ENCODE data around the gene TANC1. TPM values are rescaled to one million over a fixed set of nuclear protein-coding genes. Genes with fewer than 3 reads are reported as not detected.

Gene TANC1
- total RNA-seq, 1 experiment from 2014 or later, result 2.5 TPM

GRCh38 chr2:159179096-159179495 lies 210.7 kb downstream of the TANC1 start:
- Histone ChIP-seq H3K9ac (ENCODE audit: extremely low read depth, insufficient read length, low read length) (no peak overlapping the region), H4K8ac (replicated peaks; ENCODE audit: insufficient read length, low read depth, low read length) (no peak overlapping the region), H3K79me1 (ENCODE audit: insufficient read depth, low read depth, low read length, poor library complexity, severe bottlenecking) (no peaks in the 10 kb centered on the region), H3K56ac (ENCODE audit: insufficient read length, low read depth, low read length) (no peak overlapping the region), H3T11ph (ENCODE audit: low read length) (no peak overlapping the region), H3K18ac (ENCODE audit: insufficient read length, low read depth, low read length) (no peak overlapping the region), H3K4ac (ENCODE audit: low read depth, low read length) (no peak overlapping the region), H3K9me3 (ENCODE audit: control insufficient read depth, low read depth, low read length) (no peaks in the 10 kb centered on the region), H4K20me1 (ENCODE audit: control insufficient read depth, insufficient read depth, insufficient read length) (no peaks in the 10 kb centered on the region), H2BK15ac (ENCODE audit: low read depth, low read length) (no peak overlapping the region), H4K91ac (ENCODE audit: insufficient read length, low read depth, low read length) (no peak overlapping the region), H3K4me2 (ENCODE audit: insufficient read depth, insufficient read length, low read length) (no peak overlapping the region), H3K27ac (ENCODE audit: insufficient read length, low read depth, low read length) (no peak overlapping the region), H3K14ac (ENCODE audit: insufficient read depth, low read length) (no peak overlapping the region), H3K23ac (ENCODE audit: insufficient read length, low read depth, low read length) (no peak overlapping the region), H2BK120ac (ENCODE audit: low read depth, low read length, poor library complexity, severe bottlenecking) (no peak overlapping the region), H2BK5ac (ENCODE audit: insufficient read length, low read length) (no peak overlapping the region), H4K5ac (ENCODE audit: insufficient read length, low read depth, low read length) (no peak overlapping the region), H3K79me2 (ENCODE audit: insufficient read depth, low read length) (no peaks in the 10 kb centered on the region), H3K27me3 (ENCODE audit: insufficient read depth, low read length) (no peaks in the 10 kb centered on the region), H2BK12ac (ENCODE audit: insufficient read length, low read depth, low read length) (no peak overlapping the region), H3K23me2 (ENCODE audit: insufficient read length, low read depth, low read length, poor library complexity, severe bottlenecking) (no peaks in the 10 kb centered on the region), H2AK5ac (ENCODE audit: insufficient read length, low read length) (no peak overlapping the region), H3K4me1 (ENCODE audit: insufficient read depth, low read length) (no peaks in the 10 kb centered on the region), H2BK20ac (ENCODE audit: low read depth, low read length, poor library complexity, severe bottlenecking) (no peak overlapping the region), H2AFZ (ENCODE audit: low read length) (no peak overlapping the region)
- H3K27ac Mint-ChIP-seq, result no peak overlapping the region; a peak in 1 of 7 replicates
- H3K4me1 Mint-ChIP-seq, result peaks cover 7 to 8% of the 10 kb centered on the region in 2 experiments; a peak in 3 of 4 replicates
- no peak overlapping the region for H3K4me3 Mint-ChIP-seq
- no peak for DNase-seq
- H3K36me3 Mint-ChIP-seq (ENCODE audit: insufficient read depth in 1 of 3, low read depth in 3 of 3), result peaks cover 0 to 4% (median 4%) of the 10 kb centered on the region in 3 experiments; a peak in 3 of 7 replicates
- no peaks in the 10 kb centered on the region; a peak in 1 of 5 replicates for H3K9me3 Mint-ChIP-seq
- H3K27me3 Mint-ChIP-seq (ENCODE audit: low read depth), result no peaks in the 10 kb centered on the region
- no CpG with 5 or more reads among the region's 8 CpGs for WGBS (ENCODE audit: extremely low coverage, insufficient read length, low lambda C conversion rate)
- no peak for TF ChIP-seq CTCF (conservative IDR thresholded peaks at IDR 0.05)
